Activated naive CD4-positive, alpha-beta T cell treated with anti-CD3 and anti-CD28 coated beads, Interleukin-2, amount 10 ng/mL, durations not matched to agents 7 days and 5 days (primary cell): ENCODE measurements around the gene FOXE3.

Experiments used
- CTCF ChIA-PET: fragments of 350-600 bp; sonication (Branson Sonifier 250); formaldehyde crosslinking; loops from one replicate; lab custom pipeline; 2021; ENCODE audit warnings: antibody characterized with exemption; lab: Charles Lee
- DNase-seq: peaks from one replicate; pipeline ENCODE4 v3.0.0-alpha.2; 2020
- H3K27ac Mint-ChIP-seq: one replicate; pipeline ENCODE4 v1.8.0; 2021; ENCODE audit warnings: mild to moderate bottlenecking, moderate library complexity, mixed read lengths
- H3K27me3 Mint-ChIP-seq: one replicate; pipeline ENCODE4 v1.8.0; 2021; ENCODE audit warnings: mild to moderate bottlenecking, mixed read lengths
- H3K36me3 Mint-ChIP-seq: one replicate; pipeline ENCODE4 v1.8.0; 2021; ENCODE audit warnings: mixed read lengths
- H3K4me1 Mint-ChIP-seq: one replicate; pipeline ENCODE4 v1.8.0; 2021; ENCODE audit warnings: mixed read lengths
- H3K4me3 Mint-ChIP-seq: one replicate; pipeline ENCODE4 v1.8.0; 2021; ENCODE audit warnings: mild to moderate bottlenecking, moderate library complexity, mixed read lengths
- H3K9me3 Mint-ChIP-seq: one replicate; pipeline ENCODE4 v1.8.0; 2021; ENCODE audit warnings: mixed read lengths

FOXE3 gene

GRCh38 chr1:47415728-47416318 lies at the start of gene FOXE3:
TSS of gene FOXE3 (plus strand) at chr1:47416285. CDS start at chr1:47416316, 31 bp downstream.
- no peak for DNase-seq
- CTCF ChIA-PET: interaction anchor here (0.9 to 1.0 kb wide), 2 partner anchors 12 to 295 kb away, joined by 3 read pairs; no protein-coding TSS in a partner anchor
- Mint-ChIP-seq H3K9me3 (no peaks in the 10 kb centered on the region), H3K4me1 (peaks cover 8% of the 10 kb centered on the region), H3K4me3 (peak within 1 kb of the TSS; percentile 33), H3K27ac (no peak within 1 kb of the TSS), H3K36me3 (no peaks in the 10 kb centered on the region), H3K27me3 (peaks cover 68% of the 10 kb centered on the region)

GRCh38 chr1:47367651-47368050 lies 48.4 kb upstream of the FOXE3 start:
- CTCF ChIA-PET: interaction anchor here (0.7 kb wide), 1 partner anchor 28 kb away, joined by 3 read pairs; no protein-coding TSS in a partner anchor
- Mint-ChIP-seq H3K4me3 (no peak overlapping the region), H3K36me3 (peaks cover 21% of the 10 kb centered on the region), H3K27me3 (no peaks in the 10 kb centered on the region), H3K9me3 (no peaks in the 10 kb centered on the region), H3K27ac (no peak overlapping the region), H3K4me1 (peaks cover 6% of the 10 kb centered on the region)
- no peak for DNase-seq

- no peak overlapping the region for H3K27ac Mint-ChIP-seq
Observed at GRCh38 chr1:47371016-47371517, 45.0 kb upstream of the FOXE3 start.

DNA sequence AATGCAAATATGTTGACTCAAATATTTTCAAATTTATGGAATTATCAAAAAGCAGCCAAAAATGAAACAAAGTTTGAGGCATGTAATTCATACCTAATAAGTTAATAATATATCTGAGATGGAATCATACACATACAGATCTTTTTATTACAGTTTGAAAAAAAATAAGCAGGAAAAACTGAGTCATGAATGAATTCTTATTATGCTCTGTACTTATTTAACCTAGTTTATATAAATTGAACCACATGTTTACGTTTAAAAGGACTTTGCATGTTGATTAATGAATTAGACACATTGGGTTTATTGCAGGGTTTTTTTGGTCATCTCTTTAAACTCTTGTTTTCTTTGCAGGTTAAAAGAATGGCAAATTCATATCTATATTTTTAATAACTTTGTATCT lies 41.6 kb upstream of the FOXE3 start:
- no peak for DNase-seq
- H3K36me3 Mint-ChIP-seq: peaks cover 28% of the 10 kb centered on the region
- no peaks in the 10 kb centered on the region for H3K4me1 Mint-ChIP-seq
- H3K9me3 Mint-ChIP-seq: no peaks in the 10 kb centered on the region
- no peaks in the 10 kb centered on the region for H3K27me3 Mint-ChIP-seq
- CTCF ChIA-PET: no interaction called here
- no peak overlapping the region for H3K27ac Mint-ChIP-seq
- no peak overlapping the region for H3K4me3 Mint-ChIP-seq

More at GRCh38 chr1:47371016-47371517, 45.0 kb upstream of the FOXE3 start:
- CTCF ChIA-PET: interaction anchor here (0.7 to 1.2 kb wide), 2 partner anchors 33 to 55 kb away, joined by 3 read pairs; no protein-coding TSS in a partner anchor
- no peaks in the 10 kb centered on the region for H3K4me1 Mint-ChIP-seq
- H3K4me3 Mint-ChIP-seq: no peak overlapping the region
- no peaks in the 10 kb centered on the region for H3K9me3 Mint-ChIP-seq
- H3K36me3 Mint-ChIP-seq: peaks cover 28% of the 10 kb centered on the region
- no peak for DNase-seq
- no peaks in the 10 kb centered on the region for H3K27me3 Mint-ChIP-seq

- no peak overlapping the region for H3K27ac Mint-ChIP-seq
- H3K9me3 Mint-ChIP-seq: no peaks in the 10 kb centered on the region
- peaks cover 16% of the 10 kb centered on the region for H3K36me3 Mint-ChIP-seq
- H3K4me1 Mint-ChIP-seq: no peaks in the 10 kb centered on the region
- CTCF ChIA-PET: no interaction called here
- H3K27me3 Mint-ChIP-seq: no peaks in the 10 kb centered on the region
- H3K4me3 Mint-ChIP-seq: no peak overlapping the region
- DNase-seq: no peak
Observed at GRCh38 chr1:47378147-47378546, 37.9 kb upstream of the FOXE3 start.

- Mint-ChIP-seq H3K4me1 (no peaks in the 10 kb centered on the region), H3K36me3 (peaks cover 12% of the 10 kb centered on the region), H3K9me3 (no peaks in the 10 kb centered on the region), H3K4me3 (no peak overlapping the region), H3K27ac (no peak overlapping the region), H3K27me3 (no peaks in the 10 kb centered on the region)
- CTCF ChIA-PET: no interaction called here
- DNase-seq: no peak
Observed at GRCh38 chr1:47380699-47381098, 35.4 kb upstream of the FOXE3 start.

- no peaks in the 10 kb centered on the region for H3K4me1 Mint-ChIP-seq
- H3K27ac Mint-ChIP-seq: no peak overlapping the region
- DNase-seq: no peak
- H3K36me3 Mint-ChIP-seq: peaks cover 12% of the 10 kb centered on the region
- H3K9me3 Mint-ChIP-seq: no peaks in the 10 kb centered on the region
- CTCF ChIA-PET: no interaction called here
- no peaks in the 10 kb centered on the region for H3K27me3 Mint-ChIP-seq
- H3K4me3 Mint-ChIP-seq: no peak overlapping the region
Observed at GRCh38 chr1:47382399-47382983, 33.6 kb upstream of the FOXE3 start.

DNA sequence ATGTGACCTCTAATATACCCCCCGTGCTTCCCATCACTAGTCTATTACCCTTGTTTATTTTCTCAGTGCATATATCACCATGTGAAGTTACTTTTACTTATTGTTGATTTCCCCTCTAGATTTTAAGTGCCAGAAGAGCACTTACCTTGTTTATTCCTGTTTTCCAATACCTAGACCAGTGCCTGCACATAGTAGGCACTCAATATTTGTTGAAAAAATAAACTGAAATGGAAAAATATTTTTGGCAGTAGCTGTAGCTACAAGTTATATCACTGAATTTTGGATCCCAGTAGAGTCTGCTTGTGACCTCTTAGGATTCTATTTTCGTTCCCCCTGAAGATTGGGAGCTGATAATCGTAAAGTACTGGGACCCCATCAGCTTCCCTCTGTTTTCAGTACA lies 32.0 kb upstream of the FOXE3 start:
- Mint-ChIP-seq H3K27ac (no peak overlapping the region), H3K36me3 (peaks cover 11% of the 10 kb centered on the region), H3K4me3 (no peak overlapping the region), H3K4me1 (no peaks in the 10 kb centered on the region), H3K27me3 (peaks cover 4% of the 10 kb centered on the region), H3K9me3 (no peaks in the 10 kb centered on the region)
- no peak for DNase-seq
- CTCF ChIA-PET: no interaction called here

DNA sequence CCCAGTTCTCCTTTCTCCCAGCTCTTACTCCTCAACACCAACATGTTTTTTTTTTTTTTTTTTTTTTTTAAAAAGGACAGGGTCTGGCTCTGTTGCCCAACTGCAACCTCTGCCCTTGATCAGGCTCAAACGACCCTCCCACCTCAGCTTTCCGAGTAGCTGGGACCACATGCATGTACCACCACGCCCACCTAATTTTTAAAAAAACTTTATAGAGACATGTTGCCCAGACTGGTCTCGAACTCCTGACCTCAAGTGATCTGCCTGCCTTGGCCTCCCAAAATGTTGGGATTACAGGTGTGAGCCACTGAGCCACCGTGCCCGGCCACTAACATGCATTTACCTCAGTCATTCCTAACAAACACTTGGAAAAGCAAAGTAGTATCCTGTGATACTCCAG lies 31.1 kb upstream of the FOXE3 start:
- Mint-ChIP-seq H3K9me3 (no peaks in the 10 kb centered on the region), H3K4me3 (no peak overlapping the region), H3K27ac (no peak overlapping the region), H3K27me3 (peaks cover 9% of the 10 kb centered on the region), H3K36me3 (peaks cover 6% of the 10 kb centered on the region), H3K4me1 (no peaks in the 10 kb centered on the region)
- CTCF ChIA-PET: no interaction called here
- DNase-seq: no peak

- H3K27ac Mint-ChIP-seq: no peak overlapping the region
- CTCF ChIA-PET: interaction anchor here (1.0 kb wide), 2 partner anchors 24 to 50 kb away, joined by 3 read pairs; no protein-coding TSS in a partner anchor
Observed at GRCh38 chr1:47386268-47386667, 29.8 kb upstream of the FOXE3 start.

GRCh38 chr1:47388030-47388890 lies 27.8 kb upstream of the FOXE3 start:
- H3K27ac Mint-ChIP-seq: no peak overlapping the region
- no peak for DNase-seq
- H3K4me3 Mint-ChIP-seq: no peak overlapping the region
- H3K9me3 Mint-ChIP-seq: no peaks in the 10 kb centered on the region
- CTCF ChIA-PET: interaction anchor here (0.8 to 4.7 kb wide), 12 partner anchors 35 to 338 kb away, joined by 3 to 40 read pairs (median 4); partner anchors contain the start of gene FOXD2
- peaks cover 2% of the 10 kb centered on the region for H3K36me3 Mint-ChIP-seq
- peaks cover 16% of the 10 kb centered on the region for H3K27me3 Mint-ChIP-seq
- no peaks in the 10 kb centered on the region for H3K4me1 Mint-ChIP-seq

More at GRCh38 chr1:47386268-47386667, 29.8 kb upstream of the FOXE3 start:
- H3K4me3 Mint-ChIP-seq: no peak overlapping the region
- H3K4me1 Mint-ChIP-seq: no peaks in the 10 kb centered on the region
- H3K36me3 Mint-ChIP-seq: peaks cover 2% of the 10 kb centered on the region
- DNase-seq: no peak
- no peaks in the 10 kb centered on the region for H3K9me3 Mint-ChIP-seq
- peaks cover 12% of the 10 kb centered on the region for H3K27me3 Mint-ChIP-seq

DNA sequence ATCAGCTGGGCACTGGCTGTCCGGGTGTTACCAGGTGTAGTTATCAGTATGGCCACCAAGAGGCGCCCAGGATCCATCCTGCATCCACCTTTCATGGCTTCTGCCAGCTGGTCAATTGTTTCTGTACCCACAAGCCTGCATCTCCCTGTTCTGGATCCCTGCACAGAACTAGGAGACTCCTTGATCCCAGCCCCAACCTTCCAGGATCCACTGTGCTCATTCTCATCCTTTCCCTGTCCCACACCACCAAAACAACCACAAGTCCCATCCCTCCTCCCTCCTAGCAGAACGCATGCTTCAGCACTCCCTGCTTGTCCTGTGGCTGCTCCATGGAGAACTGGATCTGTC lies 27.2 kb upstream of the FOXE3 start:
- H3K4me1 Mint-ChIP-seq: no peaks in the 10 kb centered on the region
- H3K9me3 Mint-ChIP-seq: no peaks in the 10 kb centered on the region
- CTCF ChIA-PET: interaction anchor here (0.8 to 4.7 kb wide), 13 partner anchors 11 to 338 kb away, joined by 3 to 40 read pairs (median 4); partner anchors contain the start of gene FOXD2
- H3K27ac Mint-ChIP-seq: no peak overlapping the region
- DNase-seq: peak; percentile 65
- peaks cover 2% of the 10 kb centered on the region for H3K36me3 Mint-ChIP-seq
- no peak overlapping the region for H3K4me3 Mint-ChIP-seq
- peaks cover 18% of the 10 kb centered on the region for H3K27me3 Mint-ChIP-seq

DNA sequence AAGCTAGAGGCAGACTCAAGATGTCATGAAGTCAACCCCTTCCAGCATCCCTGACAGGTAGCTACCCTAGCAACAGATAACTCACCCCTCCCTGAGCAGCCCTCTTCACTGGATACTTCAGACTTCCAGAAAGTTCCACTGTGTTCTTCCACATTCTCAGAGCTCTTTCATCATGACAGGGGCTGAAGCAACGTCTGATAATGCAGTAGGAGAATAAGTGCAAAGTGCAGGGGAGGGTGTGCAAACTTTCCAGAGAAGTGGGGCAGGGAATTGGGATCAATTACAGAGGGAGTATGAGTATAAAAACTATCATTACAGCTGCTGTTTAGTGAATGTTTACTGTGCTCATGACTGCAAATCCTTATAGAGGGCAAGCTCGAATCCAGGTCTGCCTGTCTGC lies 26.4 kb upstream of the FOXE3 start:
- H3K4me1 Mint-ChIP-seq: no peaks in the 10 kb centered on the region
- peaks cover 23% of the 10 kb centered on the region for H3K27me3 Mint-ChIP-seq
- no peaks in the 10 kb centered on the region for H3K9me3 Mint-ChIP-seq
- CTCF ChIA-PET: interaction anchor here (0.8 to 4.7 kb wide), 8 partner anchors 10 to 337 kb away, joined by 3 to 40 read pairs (median 4); partner anchors contain the start of gene FOXD2
- no peak overlapping the region for H3K27ac Mint-ChIP-seq
- no peak for DNase-seq
- H3K4me3 Mint-ChIP-seq: no peak overlapping the region
- no peaks in the 10 kb centered on the region for H3K36me3 Mint-ChIP-seq

- H3K27me3 Mint-ChIP-seq: peaks cover 29% of the 10 kb centered on the region
- no peak overlapping the region for H3K4me3 Mint-ChIP-seq
- no peaks in the 10 kb centered on the region for H3K4me1 Mint-ChIP-seq
- CTCF ChIA-PET: interaction anchor here (4.7 kb wide), 1 partner anchor 336 kb away, joined by 40 read pairs; no protein-coding TSS in a partner anchor
- no peaks in the 10 kb centered on the region for H3K36me3 Mint-ChIP-seq
- no peak overlapping the region for H3K27ac Mint-ChIP-seq
- no peaks in the 10 kb centered on the region for H3K9me3 Mint-ChIP-seq
- DNase-seq: no peak
Observed at GRCh38 chr1:47390843-47391242, 25.2 kb upstream of the FOXE3 start.
